ENCODE results near the gene PSEN1.

PSEN1 gene

GRCh38 chr14:73136387-73137225, at the start of gene PSEN1:
Gene PSEN1, plus strand, starts transcription at chr14:73136507. Its CDS starts 11,513 bp downstream, at chr14:73148020.
- peak; percentile 99 for DNase-seq

GRCh38 chr14:73091044-73091443, 45.3 kb upstream of the PSEN1 start:
- no peak for DNase-seq

- no peak for DNase-seq
Measured at GRCh38 chr14:73097421-73097820, 38.9 kb upstream of the PSEN1 start.

- DNase-seq: no peak
Measured at GRCh38 chr14:73100334-73100733, 36.0 kb upstream of the PSEN1 start.

- no peak for DNase-seq
Measured at GRCh38 chr14:73102806-73103497, 33.4 kb upstream of the PSEN1 start.

GRCh38 chr14:73105050-73105449, 31.3 kb upstream of the PSEN1 start:
- no peak for DNase-seq

- no peak for DNase-seq
Measured at GRCh38 chr14:73105727-73106126, 30.6 kb upstream of the PSEN1 start.

- no peak for DNase-seq
Measured at GRCh38 chr14:73116079-73116665, 20.1 kb upstream of the PSEN1 start.

- no peak for DNase-seq
Measured at GRCh38 chr14:73124180-73124894, 12.0 kb upstream of the PSEN1 start.

- DNase-seq: no peak
Measured at GRCh38 chr14:73125169-73125588, 11.1 kb upstream of the PSEN1 start.

- no peak for DNase-seq
Measured at GRCh38 chr14:73125746-73126145, 10.6 kb upstream of the PSEN1 start.

- no peak for DNase-seq
Measured at GRCh38 chr14:73133795-73134194, 2.5 kb upstream of the PSEN1 start.

- no peak for DNase-seq
Measured at GRCh38 chr14:73136085-73136386, 271 bp upstream of the PSEN1 start.

- DNase-seq: no peak
Measured at GRCh38 chr14:73140811-73141323, 4.6 kb downstream of the PSEN1 start.

- DNase-seq: no peak
Measured at GRCh38 chr14:73142216-73142615, 5.9 kb downstream of the PSEN1 start.

- no peak for DNase-seq
Measured at GRCh38 chr14:73143003-73143402, 6.7 kb downstream of the PSEN1 start.

GRCh38 chr14:73143617-73144016, 7.3 kb downstream of the PSEN1 start:
- DNase-seq: no peak

GRCh38 chr14:73145371-73145770, 9.1 kb downstream of the PSEN1 start:
- no peak for DNase-seq

- DNase-seq: no peak
Measured at GRCh38 chr14:73146111-73146510, 9.8 kb downstream of the PSEN1 start.

- DNase-seq: no peak
Measured at GRCh38 chr14:73149753-73150152, 13.4 kb downstream of the PSEN1 start.

- DNase-seq: no peak
Measured at GRCh38 chr14:73153272-73153671, 17.0 kb downstream of the PSEN1 start.

- DNase-seq: no peak
Measured at GRCh38 chr14:73162251-73162650, 25.9 kb downstream of the PSEN1 start.

GRCh38 chr14:73166399-73166798, 30.1 kb downstream of the PSEN1 start:
- DNase-seq: no peak
